Activated T-cell treated with anti-CD3 and anti-CD28 coated beads, Interleukin-2, amount 50 U/mL, for 72 hours (primary cell): ENCODE results near the gene SLC2A5. TPM values are rescaled to one million over a fixed set of nuclear protein-coding genes. Genes with fewer than 3 reads are reported as not detected.

Experiments used
- ATAC-seq, 2 donors: fragments of 150-1000 bp; cut with Tn5 transposase; replicated peaks in 1 of 2; 2 replicates each; pipeline ENCODE4 v1.10.0; 2021; ENCODE audit warnings: moderate library complexity in 2 of 2, mild to moderate bottlenecking in 1 of 2
- DNase-seq, 2 donors: peaks; one replicate each; pipeline ENCODE4 v3.0.0; 2021 to 2022; ENCODE audit warnings: mixed read lengths in 1 of 2
- H3K27ac Mint-ChIP-seq: one replicate; pipeline ENCODE4 v1.8.0; 2022; ENCODE audit warnings: mild to moderate bottlenecking, moderate library complexity, mixed read lengths
- H3K27me3 Mint-ChIP-seq: one replicate; pipeline ENCODE4 v1.8.0; 2022; ENCODE audit warnings: low read depth, mixed read lengths
- H3K36me3 Mint-ChIP-seq, 2 donors: one replicate each; pipeline ENCODE4 v1.8.0; 2022; ENCODE audit warnings: mixed read lengths in 2 of 2, mild to moderate bottlenecking in 1 of 2; ENCODE audit not compliant: insufficient read depth in 2 of 2
- H3K4me1 Mint-ChIP-seq: one replicate; pipeline ENCODE4 v1.8.0; 2022; ENCODE audit warnings: low read depth, mixed read lengths
- H3K4me3 Mint-ChIP-seq, 2 donors: one replicate each; pipeline ENCODE4 v1.8.0; 2022; ENCODE audit warnings: mild to moderate bottlenecking in 2 of 2, mixed read lengths in 2 of 2, moderate library complexity in 2 of 2
- H3K9me3 Mint-ChIP-seq, 2 donors: one replicate each; pipeline ENCODE4 v1.8.0; 2022; ENCODE audit warnings: mixed read lengths in 2 of 2
- total RNA-seq, 2 donors: library from RNA; stranded (reverse); gene quantifications; one replicate each; pipeline ENCODE4 v1.2.3, GENCODE V29; 2022

Gene SLC2A5
- total RNA-seq, 2 donors from 2014 or later = not detected

GRCh38 chr1:9085306-9085940, 16.0 kb upstream of the SLC2A5 start:
- H3K9me3 Mint-ChIP-seq = no peaks in the 10 kb centered on the region
- no peak overlapping the region for H3K4me3 Mint-ChIP-seq
- H3K36me3 Mint-ChIP-seq = no peaks in the 10 kb centered on the region
- DNase-seq (no peak), ATAC-seq (no peak)
- peaks cover 8% of the 10 kb centered on the region for H3K4me1 Mint-ChIP-seq
- peaks cover 17% of the 10 kb centered on the region for H3K27me3 Mint-ChIP-seq
- no peak overlapping the region for H3K27ac Mint-ChIP-seq

- DNase-seq (no peak), ATAC-seq (no peak)
- no peaks in the 10 kb centered on the region for H3K9me3 Mint-ChIP-seq
- no peak overlapping the region for H3K27ac Mint-ChIP-seq
- H3K27me3 Mint-ChIP-seq = peaks cover 22% of the 10 kb centered on the region
- no peaks in the 10 kb centered on the region for H3K36me3 Mint-ChIP-seq
- peaks cover 8% of the 10 kb centered on the region for H3K4me1 Mint-ChIP-seq
- H3K4me3 Mint-ChIP-seq = no peak overlapping the region
These were observed 15.5 kb upstream of the SLC2A5 start for GRCh38 chr1:9084906-9085305.

- Mint-ChIP-seq H3K4me3 (no peak overlapping the region), H3K9me3 (no peaks in the 10 kb centered on the region), H3K27ac (no peak overlapping the region), H3K36me3 (no peaks in the 10 kb centered on the region), H3K4me1 (peaks cover 24% of the 10 kb centered on the region), H3K27me3 (peaks cover 27% of the 10 kb centered on the region)
- no peak for ATAC-seq
- no peak for DNase-seq
These were observed 12.0 kb upstream of the SLC2A5 start for GRCh38 chr1:9081473-9081872.

GRCh38 chr1:9080705-9081291, 11.4 kb upstream of the SLC2A5 start:
- H3K4me1 Mint-ChIP-seq = peaks cover 24% of the 10 kb centered on the region
- DNase-seq = no peak

GRCh38 chr1:9079988-9080704, 10.7 kb upstream of the SLC2A5 start:
- DNase-seq (no peak), ATAC-seq (no peak)
- Mint-ChIP-seq H3K4me1 (peaks cover 29% of the 10 kb centered on the region), H3K9me3 (no peaks in the 10 kb centered on the region), H3K36me3 (no peaks in the 10 kb centered on the region), H3K4me3 (no peak overlapping the region), H3K27me3 (peaks cover 34% of the 10 kb centered on the region), H3K27ac (no peak overlapping the region)

More at GRCh38 chr1:9080705-9081291, 11.4 kb upstream of the SLC2A5 start:
- peaks cover 34% of the 10 kb centered on the region for H3K27me3 Mint-ChIP-seq
- no peak overlapping the region for H3K27ac Mint-ChIP-seq
- H3K4me3 Mint-ChIP-seq = no peak overlapping the region
- H3K36me3 Mint-ChIP-seq = no peaks in the 10 kb centered on the region
- no peaks in the 10 kb centered on the region for H3K9me3 Mint-ChIP-seq
- no peak for ATAC-seq

GRCh38 chr1:9078752-9079500, 9.5 kb upstream of the SLC2A5 start:
- ATAC-seq (no peak), DNase-seq (no peak)
- H3K4me1 Mint-ChIP-seq = peaks cover 38% of the 10 kb centered on the region
- no peaks in the 10 kb centered on the region for H3K36me3 Mint-ChIP-seq
- no peak overlapping the region for H3K4me3 Mint-ChIP-seq
- H3K27ac Mint-ChIP-seq = no peak overlapping the region
- H3K27me3 Mint-ChIP-seq = peaks cover 34% of the 10 kb centered on the region
- no peaks in the 10 kb centered on the region for H3K9me3 Mint-ChIP-seq

- H3K4me1 Mint-ChIP-seq = peaks cover 38% of the 10 kb centered on the region
- no peaks in the 10 kb centered on the region for H3K9me3 Mint-ChIP-seq
- DNase-seq (peak in 1 of 2 donors; percentile 29), ATAC-seq (peak in 1 of 2 donors; percentile 48)
- H3K27me3 Mint-ChIP-seq = peaks cover 34% of the 10 kb centered on the region
- H3K4me3 Mint-ChIP-seq = no peak overlapping the region
- no peak overlapping the region for H3K27ac Mint-ChIP-seq
- no peaks in the 10 kb centered on the region for H3K36me3 Mint-ChIP-seq
These were observed 8.7 kb upstream of the SLC2A5 start for GRCh38 chr1:9078015-9078751.

- no peak for ATAC-seq
- peak overlapping the region; percentile 55 to 64 for H3K4me3 Mint-ChIP-seq
- peaks cover 30% of the 10 kb centered on the region for H3K4me1 Mint-ChIP-seq
- no peak for DNase-seq
- peaks cover 28% of the 10 kb centered on the region for H3K27me3 Mint-ChIP-seq
- peak overlapping the region; percentile 60 for H3K27ac Mint-ChIP-seq
- H3K36me3 Mint-ChIP-seq = no peaks in the 10 kb centered on the region
- H3K9me3 Mint-ChIP-seq = no peaks in the 10 kb centered on the region
These were observed 5.6 kb upstream of the SLC2A5 start for GRCh38 chr1:9075022-9075421.

- DNase-seq = no peak
- Mint-ChIP-seq H3K9me3 (no peaks in the 10 kb centered on the region), H3K4me3 (no peak overlapping the region), H3K27ac (no peak overlapping the region), H3K36me3 (no peaks in the 10 kb centered on the region), H3K27me3 (peaks cover 21% of the 10 kb centered on the region), H3K4me1 (peaks cover 29% of the 10 kb centered on the region)
- no peak for ATAC-seq
These were observed 3.7 kb upstream of the SLC2A5 start for GRCh38 chr1:9073143-9073542.

- no peaks in the 10 kb centered on the region for H3K9me3 Mint-ChIP-seq
- no peak overlapping the region for H3K4me3 Mint-ChIP-seq
- no peak overlapping the region for H3K27ac Mint-ChIP-seq
- H3K36me3 Mint-ChIP-seq = no peaks in the 10 kb centered on the region
- ATAC-seq (no peak), DNase-seq (no peak)
- peaks cover 32% of the 10 kb centered on the region for H3K4me1 Mint-ChIP-seq
- peaks cover 19% of the 10 kb centered on the region for H3K27me3 Mint-ChIP-seq
These were observed 2.3 kb upstream of the SLC2A5 start for GRCh38 chr1:9071554-9072235.

GRCh38 chr1:9070486-9070885, 1.1 kb upstream of the SLC2A5 start:
- Mint-ChIP-seq H3K4me3 (no peak overlapping the region), H3K9me3 (no peaks in the 10 kb centered on the region), H3K27me3 (peaks cover 11% of the 10 kb centered on the region), H3K36me3 (no peaks in the 10 kb centered on the region), H3K4me1 (peaks cover 30% of the 10 kb centered on the region), H3K27ac (no peak overlapping the region)
- DNase-seq = no peak
- no peak for ATAC-seq

- no peak overlapping the region for H3K4me3 Mint-ChIP-seq
These were observed 482 bp downstream of the SLC2A5 start for GRCh38 chr1:9068981-9069325.

More at GRCh38 chr1:9068981-9069325, 482 bp downstream of the SLC2A5 start:
- no peaks in the 10 kb centered on the region for H3K9me3 Mint-ChIP-seq
- peaks cover 17% of the 10 kb centered on the region for H3K4me1 Mint-ChIP-seq
- ATAC-seq (no peak), DNase-seq (no peak)
- no peaks in the 10 kb centered on the region for H3K36me3 Mint-ChIP-seq
- H3K27ac Mint-ChIP-seq = no peak overlapping the region
- peaks cover 11% of the 10 kb centered on the region for H3K27me3 Mint-ChIP-seq
